CD4-positive, alpha-beta T cell treated with Interleukin-1 beta for 1 hour (primary cell): ENCODE results near the gene PADI4.
"Not testable (repeated sequence)": the region's sequence is repeated elsewhere in the genome, so short reads cannot be mapped to it uniquely, and the experiment has no call there.

Source experiments
- DNase-seq, 2 donors: peaks; one replicate each; pipeline ENCODE4 v3.0.0-alpha.2; 2020 to 2022

The PADI4 gene

GRCh38 chr1:17314491-17314971, 6.5 kb downstream of the PADI4 start:
- DNase-seq, result no peak

GRCh38 chr1:17315542-17316130, 7.6 kb downstream of the PADI4 start:
- no peak for DNase-seq

GRCh38 chr1:17316704-17317103, 8.7 kb downstream of the PADI4 start:
- no peak for DNase-seq

GRCh38 chr1:17318262-17318661, 10.3 kb downstream of the PADI4 start:
- no peak for DNase-seq

GRCh38 chr1:17319561-17320350, 11.8 kb downstream of the PADI4 start:
- DNase-seq, result no peak

- not testable (repeated sequence) for DNase-seq
These were observed 13.9 kb downstream of the PADI4 start for GRCh38 chr1:17321857-17322390.

GRCh38 chr1:17328855-17329254, 20.9 kb downstream of the PADI4 start:
- no peak for DNase-seq

GRCh38 chr1:17329610-17330009, 21.6 kb downstream of the PADI4 start:
- no peak for DNase-seq

- DNase-seq, result no peak
These were observed 22.9 kb downstream of the PADI4 start for GRCh38 chr1:17330856-17331255.

- DNase-seq, result no peak
These were observed 25.1 kb downstream of the PADI4 start for GRCh38 chr1:17333081-17333480.

- DNase-seq, result peak; percentile 38 to 48
These were observed 28.1 kb downstream of the PADI4 start for GRCh38 chr1:17335821-17336710.

GRCh38 chr1:17338706-17339493, 30.9 kb downstream of the PADI4 start:
- DNase-seq, result no peak

GRCh38 chr1:17339521-17339920, 31.5 kb downstream of the PADI4 start:
- no peak for DNase-seq

- no peak for DNase-seq
These were observed 32.4 kb downstream of the PADI4 start for GRCh38 chr1:17340358-17340757.

- DNase-seq, result no peak
These were observed 34.0 kb downstream of the PADI4 start for GRCh38 chr1:17342014-17342441.

GRCh38 chr1:17345506-17345905, 37.5 kb downstream of the PADI4 start:
- not testable (repeated sequence) for DNase-seq

GRCh38 chr1:17346046-17346789, 38.2 kb downstream of the PADI4 start:
- DNase-seq, result no peak

GRCh38 chr1:17347769-17348592, 40.0 kb downstream of the PADI4 start:
- no peak for DNase-seq

GRCh38 chr1:17348593-17349234, 40.7 kb downstream of the PADI4 start:
- DNase-seq, result no peak

GRCh38 chr1:17350083-17350482, 42.1 kb downstream of the PADI4 start:
- no peak for DNase-seq
